ENCODE results near the gene GLB1L3.

- TF ChIP-seq CTCF (IDR thresholded peaks at IDR 0.05) = no peak
- no peak for TF ChIP-seq POLR2A (IDR thresholded peaks at IDR 0.05)
Observed at GRCh38 chr11:134332189-134332631, 56.0 kb downstream of the GLB1L3 start.
